Measurements from ENCODE around the gene ESRP2.

Gene ESRP2

GRCh38 chr16:68236826-68237242 is 907 bp upstream of the ESRP2 start:
- DNase-seq = no peak

DNA sequence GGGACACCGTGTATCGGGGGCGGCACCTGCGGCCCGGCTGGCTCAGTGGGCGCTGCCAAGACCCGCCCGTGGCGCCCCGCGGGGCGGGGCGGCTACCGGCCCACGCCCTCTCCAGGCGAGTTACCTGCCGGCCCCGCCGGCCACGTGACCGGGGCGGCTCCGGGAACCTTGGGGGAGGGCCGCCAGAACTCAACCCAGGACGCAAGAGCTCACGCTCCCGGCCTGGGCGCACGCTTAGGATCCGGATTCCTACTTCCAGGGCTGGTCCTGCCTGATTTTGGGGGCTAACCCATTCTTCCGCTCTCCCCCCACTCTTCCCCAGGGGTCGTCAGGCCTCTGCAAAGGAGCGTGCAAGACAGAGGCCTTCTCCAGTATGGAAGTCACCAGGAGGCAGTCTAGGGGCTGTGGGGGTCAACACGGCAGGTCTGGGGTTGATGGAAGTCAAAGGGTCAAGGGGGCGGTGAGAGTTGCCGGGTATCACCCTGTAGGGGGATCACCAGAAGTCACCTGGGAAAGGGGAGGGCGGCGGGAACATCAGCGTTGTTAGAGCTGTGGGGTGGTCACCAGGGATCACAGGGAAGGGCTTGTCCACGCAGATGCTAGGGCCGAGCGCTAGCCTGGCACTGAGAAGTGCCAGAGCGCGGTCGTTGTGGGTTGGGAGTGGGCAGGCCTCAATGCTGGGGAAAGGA is 354 bp upstream of the ESRP2 start:
- peak; percentile 35 for DNase-seq

- peak; percentile 53 for DNase-seq
These were observed 630 bp downstream of the ESRP2 start for GRCh38 chr16:68235108-68235886.

- no peak for DNase-seq
These were observed 1.5 kb downstream of the ESRP2 start for GRCh38 chr16:68234188-68235107.

GRCh38 chr16:68233835-68234187 is 2.1 kb downstream of the ESRP2 start:
- DNase-seq = no peak

GRCh38 chr16:68233085-68233834 is 2.7 kb downstream of the ESRP2 start:
- no peak for DNase-seq

DNA sequence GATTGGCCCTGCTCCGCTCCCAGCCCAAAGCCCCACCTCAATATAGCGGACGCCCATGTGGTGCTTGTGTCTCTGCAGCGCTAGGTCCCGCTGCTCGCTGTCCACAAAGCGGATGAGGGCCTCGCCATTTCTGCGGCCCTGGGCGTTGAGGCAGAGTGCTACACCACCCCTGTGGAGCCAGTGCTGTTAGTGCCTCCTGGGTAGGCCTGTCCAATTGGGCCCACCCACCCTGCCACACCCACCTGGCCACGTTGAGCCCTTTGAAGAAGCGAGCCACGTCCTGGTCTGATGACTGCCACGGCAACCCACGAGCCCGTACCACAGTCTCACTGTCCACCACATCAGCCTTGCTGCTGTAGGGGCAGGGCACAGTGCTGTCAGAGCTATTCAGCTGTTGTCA is 3.6 kb downstream of the ESRP2 start:
- no peak for DNase-seq

DNA sequence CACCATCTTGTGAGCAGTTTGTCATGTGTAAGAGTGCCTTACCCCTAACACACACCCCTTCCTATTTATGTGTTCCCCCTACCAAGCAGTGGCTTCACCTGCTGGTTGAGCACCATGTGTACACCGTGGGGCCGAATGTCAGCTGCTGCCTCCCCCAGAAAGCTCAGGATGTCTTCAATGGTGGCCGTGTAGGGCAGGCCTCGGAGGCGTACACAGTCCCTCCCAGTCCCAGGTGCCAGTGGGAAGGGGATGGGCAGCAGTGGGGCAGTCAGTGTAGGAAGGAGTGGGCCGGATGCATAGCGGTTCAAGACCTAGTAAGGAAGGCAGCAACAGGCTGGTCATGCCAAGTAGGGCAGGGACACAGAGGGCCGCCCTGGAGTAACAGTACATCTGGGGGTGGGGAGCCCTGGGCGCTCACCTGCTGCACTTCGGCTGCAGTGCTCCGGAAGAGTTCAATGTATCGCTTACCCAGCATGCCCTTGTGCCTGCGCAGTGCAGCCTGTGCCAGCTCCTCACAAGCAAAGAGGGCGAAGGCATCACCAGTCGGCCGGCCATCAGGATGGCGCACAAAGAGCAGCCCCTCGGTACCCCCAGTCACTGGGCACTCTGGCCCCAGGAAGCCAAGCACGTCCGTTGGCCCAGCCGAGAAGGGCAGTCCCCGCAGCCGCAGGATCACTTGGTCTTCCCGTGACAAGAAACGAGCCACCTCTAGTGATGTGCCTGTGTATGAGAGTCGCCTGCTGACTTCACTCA is 4.4 kb downstream of the ESRP2 start:
- DNase-seq = no peak

DNA sequence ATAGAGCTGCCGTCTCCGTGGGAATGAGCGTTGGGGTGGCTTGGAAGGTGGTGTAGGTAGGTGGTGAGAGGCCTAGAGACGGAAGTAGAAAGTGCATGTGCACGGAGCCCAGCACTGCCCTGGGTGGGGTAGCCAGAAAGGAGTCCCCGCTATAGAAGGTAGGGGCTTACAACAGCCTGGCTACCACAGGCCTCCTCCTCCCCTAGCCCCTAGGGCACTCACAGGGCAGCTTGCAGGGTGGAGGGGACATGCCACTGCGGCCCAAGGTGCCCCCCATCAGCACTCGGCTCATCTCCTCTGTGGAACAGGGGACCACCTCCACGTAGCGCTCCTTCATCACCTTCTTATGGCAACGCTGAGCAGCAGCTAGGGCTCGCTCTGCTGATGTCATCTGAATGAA is 5.0 kb downstream of the ESRP2 start:
- no peak for DNase-seq

DNA sequence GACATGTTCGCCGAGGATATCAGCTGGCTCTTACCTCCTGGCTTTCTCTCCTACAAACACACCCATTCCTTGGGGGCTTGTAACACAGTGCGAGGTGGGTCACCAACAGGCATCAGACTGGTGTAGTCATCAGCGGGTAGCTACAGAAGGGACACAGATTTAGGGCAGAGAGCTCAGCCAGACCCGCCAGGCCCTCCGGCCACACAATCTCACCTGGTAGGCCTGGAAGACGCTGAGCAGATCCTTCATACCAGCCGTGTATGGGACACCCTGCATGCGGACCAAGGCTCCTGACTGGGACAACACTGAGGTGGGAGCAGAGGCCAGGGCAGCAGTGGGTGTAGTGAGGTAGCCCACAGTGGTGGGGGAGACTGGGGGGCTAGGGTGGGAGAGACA is 5.8 kb downstream of the ESRP2 start:
- DNase-seq = no peak

GRCh38 chr16:68229431-68230175 is 6.3 kb downstream of the ESRP2 start:
- DNase-seq = peak; percentile 75

- DNase-seq = no peak
These were observed 7.3 kb downstream of the ESRP2 start for GRCh38 chr16:68228652-68229051.

DNA sequence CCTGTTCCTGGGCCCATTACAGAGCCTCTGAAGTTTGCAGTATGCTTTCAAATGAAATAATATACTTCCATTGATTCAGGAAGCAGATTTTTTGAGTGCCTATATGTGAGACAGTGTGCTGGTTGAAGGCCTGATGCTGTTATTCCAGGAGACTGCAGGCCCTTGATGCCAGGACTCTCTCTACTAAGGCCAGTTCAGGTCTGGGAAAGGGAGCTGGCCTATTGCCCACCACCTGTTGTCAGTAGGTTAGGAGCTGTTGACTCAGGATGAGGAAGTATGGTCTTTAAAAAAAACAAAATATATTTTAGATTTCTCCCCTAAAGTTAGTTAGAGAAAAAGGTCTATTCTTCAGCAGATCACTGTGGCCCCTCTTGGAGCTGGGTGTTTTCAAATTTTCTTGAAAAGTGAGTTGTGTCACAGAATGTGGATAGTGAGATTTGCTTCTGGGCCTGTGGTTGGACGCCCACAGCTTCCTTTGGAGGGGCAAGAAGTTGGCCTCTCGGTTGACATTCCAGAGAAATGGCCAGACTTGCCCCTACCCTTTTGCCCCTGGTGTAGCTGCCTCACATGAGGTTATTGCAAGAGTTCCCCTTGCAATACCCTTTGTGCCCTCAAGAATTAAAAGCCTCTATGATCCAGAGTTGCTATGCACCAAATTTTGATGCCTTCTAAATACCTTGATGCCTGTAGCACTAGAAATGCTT is 7.9 kb downstream of the ESRP2 start:
- no peak for DNase-seq

GRCh38 chr16:68227183-68227793 is 8.6 kb downstream of the ESRP2 start:
- DNase-seq = no peak

DNA sequence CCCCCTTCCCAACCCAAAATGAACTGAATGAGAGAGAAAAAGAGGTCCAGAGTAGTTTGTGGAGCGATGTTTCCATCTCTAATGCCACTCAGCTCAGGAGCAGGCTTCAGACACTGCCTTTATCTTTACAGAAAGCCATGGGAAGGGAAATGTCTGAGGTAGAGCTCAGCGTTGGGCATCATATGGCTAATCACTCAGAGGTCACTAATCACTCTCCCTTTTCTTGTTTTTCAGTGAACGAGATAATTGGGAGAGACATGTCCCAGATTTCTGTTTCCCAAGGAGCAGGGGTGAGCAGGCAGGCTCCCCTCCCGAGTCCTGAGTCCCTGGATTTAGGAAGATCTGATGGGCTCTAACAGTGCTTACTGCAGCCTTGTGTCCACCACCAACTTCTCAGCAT is 9.8 kb downstream of the ESRP2 start:
- peak; percentile 51 for DNase-seq

DNA sequence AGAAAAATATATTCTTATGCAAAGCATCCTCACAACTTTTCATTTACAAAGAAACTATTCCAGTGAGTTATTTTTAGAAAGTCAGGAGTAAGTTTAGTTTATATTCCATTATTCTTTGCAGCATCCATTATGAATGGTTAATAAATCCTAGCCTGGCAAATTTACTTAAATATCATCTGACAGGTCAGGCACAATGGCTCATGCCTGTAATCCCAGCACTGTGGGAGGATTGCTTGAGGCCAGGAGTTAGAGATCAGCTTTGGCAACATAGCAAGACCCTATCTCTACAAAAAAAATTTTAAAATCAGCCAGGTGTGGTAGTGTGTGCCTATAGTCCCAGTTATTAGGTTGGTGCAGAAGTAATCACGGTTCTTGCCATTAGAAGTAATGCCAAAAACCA is 12.9 kb downstream of the ESRP2 start:
- no peak for DNase-seq

GRCh38 chr16:68219725-68220351 is 16.1 kb downstream of the ESRP2 start:
- no peak for DNase-seq

GRCh38 chr16:68217506-68217905 is 18.4 kb downstream of the ESRP2 start:
- no peak for DNase-seq

- DNase-seq = no peak
These were observed 19.7 kb downstream of the ESRP2 start for GRCh38 chr16:68216240-68216639.

GRCh38 chr16:68215302-68215701 is 20.6 kb downstream of the ESRP2 start:
- DNase-seq = no peak

Data from retina (tissue), 1 donor.